DOHH2 (cell line): ENCODE measurements around the gene FBN3.

ENCODE experiments used
- CTCF ChIP-seq: fragments of 200-600 bp; sonication (generic); IDR thresholded peaks from one replicate; pipeline ENCODE4 v1.5.1; 2014; ENCODE audit warnings: antibody characterized with exemption, mild to moderate bottlenecking, low read depth, low read length; ENCODE audit not compliant: poor library complexity, severe bottlenecking
- EZH2phosphoT487 ChIP-seq: fragments of 200-600 bp; sonication (generic); IDR thresholded peaks from 2 replicates; pipeline ENCODE4 v1.6.1; 2017; ENCODE audit warnings: borderline replicate concordance, mild to moderate bottlenecking, antibody characterized with exemption, low read length, moderate library complexity, mixed read lengths

- TF ChIP-seq CTCF (no peak), EZH2phosphoT487 (no peak)
These were observed 51.5 kb downstream of the FBN3 start for GRCh38 chr19:8097681-8098567.
